Neural cell (in vitro differentiated cells): ENCODE data around the gene CAPN10. TPM values are rescaled to one million over a fixed set of nuclear protein-coding genes. Genes with fewer than 3 reads are reported as not detected.

Experiments used
- H2AFZ ChIP-seq: fragments of 200-600, 300-800 bp; sonication (generic), shearing (Covaris generic); 2 replicates; pipeline ENCODE4 v1.6.0; 2014; ENCODE audit warnings: low read depth, mild to moderate bottlenecking, antibody characterized with exemption, low read length, moderate library complexity
- H3F3A ChIP-seq: fragments of 200-600 bp; shearing (Covaris generic); 2 replicates; pipeline ENCODE4 v1.6.1; 2016; ENCODE audit warnings: mild to moderate bottlenecking, moderate library complexity, mixed read lengths, antibody characterized with exemption, low read length; ENCODE audit not compliant: insufficient read depth, poor library complexity, severe bottlenecking
- H3K27ac ChIP-seq: fragments of 200-600, 300-800 bp; sonication (generic), shearing (Covaris generic); 2 replicates; pipeline ENCODE4 v1.5.1; 2014; ENCODE audit warnings: mild to moderate bottlenecking, low read length, moderate library complexity
- H3K27me3 ChIP-seq: fragments of 300-800, 200-600 bp; sonication (generic), shearing (Covaris generic); 2 replicates; pipeline ENCODE4 v1.6.0; 2014; ENCODE audit warnings: mild to moderate bottlenecking, low read depth, low read length, moderate library complexity; ENCODE audit not compliant: insufficient read depth
- H3K36me3 ChIP-seq: fragments of 300-800, 200-600 bp; sonication (generic), shearing (Covaris generic); 2 replicates; pipeline ENCODE4 v1.5.1; 2014; ENCODE audit warnings: mild to moderate bottlenecking, antibody characterized with exemption, low read length, moderate library complexity; ENCODE audit not compliant: insufficient read depth
- H3K4me2 ChIP-seq: fragments of 300-800, 200-600 bp; sonication (generic), shearing (Covaris generic); 2 replicates; pipeline ENCODE4 v1.6.0; 2014; ENCODE audit warnings: mild to moderate bottlenecking, low read length
- H3K4me3 ChIP-seq: fragments of 300-800, 200-600 bp; sonication (generic), shearing (Covaris generic); 2 replicates; pipeline ENCODE4 v1.5.1; 2014; ENCODE audit warnings: mild to moderate bottlenecking, low read length, moderate library complexity
- H3K79me2 ChIP-seq: fragments of 200-600 bp; shearing (Covaris generic); replicated peaks from 2 replicates; pipeline ENCODE4 v1.6.0; 2014; ENCODE audit warnings: mild to moderate bottlenecking, low read length, moderate library complexity; ENCODE audit not compliant: insufficient read depth
- H3K9ac ChIP-seq: fragments of 300-800, 200-600 bp; sonication (generic), shearing (Covaris generic); 2 replicates; pipeline ENCODE4 v1.6.1; 2016; ENCODE audit warnings: mild to moderate bottlenecking, low read length, mixed read lengths
- H3K9me2 ChIP-seq: fragments of 200-600 bp; shearing (Covaris generic); 2 replicates; pipeline ENCODE4 v1.6.1; 2016; ENCODE audit warnings: mild to moderate bottlenecking, low read length, mixed read lengths; ENCODE audit not compliant: insufficient read depth
- H3K9me3 ChIP-seq: fragments of 200-600, 300-800 bp; sonication (generic), shearing (Covaris generic); 2 replicates; pipeline ENCODE4 v1.6.1; 2016; ENCODE audit warnings: mild to moderate bottlenecking, mixed run types, low read length, moderate library complexity, mixed read lengths
- H4K20me1 ChIP-seq: fragments of 200-600 bp; shearing (Covaris generic); 2 replicates; pipeline ENCODE4 v1.6.1; 2016; ENCODE audit warnings: mild to moderate bottlenecking, mixed run types; ENCODE audit not compliant: insufficient read depth
- EP300 ChIP-seq: fragments of 450-650 bp; conservative IDR thresholded peaks from 2 replicates; pipeline ENCODE4 v1.6.1; 2014; ENCODE audit warnings: antibody characterized with exemption, mild to moderate bottlenecking, moderate library complexity; ENCODE audit not compliant: poor library complexity, severe bottlenecking
- EZH2 ChIP-seq: fragments of 200-600, 300-800 bp; shearing (Covaris generic), sonication (generic); IDR thresholded peaks from 2 replicates; pipeline ENCODE4 v1.6.1; 2014; ENCODE audit warnings: antibody characterized with exemption, low read length, borderline replicate concordance, mild to moderate bottlenecking; ENCODE audit not compliant: insufficient read depth, poor library complexity, severe bottlenecking
- MXI1 ChIP-seq: fragments of 450-650 bp; conservative IDR thresholded peaks from 2 replicates; pipeline ENCODE4 v1.6.1; 2014; ENCODE audit warnings: antibody characterized with exemption, mild to moderate bottlenecking; ENCODE audit not compliant: poor library complexity, severe bottlenecking
- POLR2AphosphoS5 ChIP-seq: IDR thresholded peaks from 2 replicates; pipeline ENCODE4 v1.6.1; 2012
- RAD21 ChIP-seq: fragments of 450-650 bp; conservative IDR thresholded peaks from 2 replicates; pipeline ENCODE4 v1.6.1; 2014; ENCODE audit warnings: antibody characterized with exemption, mild to moderate bottlenecking, moderate library complexity
- SMC3 ChIP-seq: fragments of 450-650 bp; conservative IDR thresholded peaks from 2 replicates; pipeline ENCODE4 v1.6.1; 2014; ENCODE audit warnings: antibody characterized with exemption, mild to moderate bottlenecking, moderate library complexity; ENCODE audit not compliant: poor library complexity
- TAF1 ChIP-seq: IDR thresholded peaks from 2 replicates; pipeline ENCODE4 v1.6.1; 2012; ENCODE audit warnings: low read depth
- polyA plus RNA-seq: library from polyadenylated mRNA; depleted of rRNA; stranded (reverse); fragments of >200 nt; gene quantifications from 2 replicates; pipeline ENCODE4 v1.2.3, GENCODE V29; 2014
- TF ChIP-seq, protein P1 (sequence below): IDR thresholded peaks from 2 replicates; pipeline ENCODE4 v1.6.1; 2012; ENCODE audit warnings: borderline replicate concordance
- TF ChIP-seq, protein P2 (sequence below): fragments of 450-650 bp; IDR thresholded peaks from 2 replicates; pipeline ENCODE4 v1.5.1; 2014; ENCODE audit warnings: antibody characterized with exemption, mild to moderate bottlenecking, moderate library complexity; ENCODE audit not compliant: poor library complexity, severe bottlenecking

Gene CAPN10
- polyA plus RNA-seq, 1 donor from 2014 or later = 120 TPM

DNA sequence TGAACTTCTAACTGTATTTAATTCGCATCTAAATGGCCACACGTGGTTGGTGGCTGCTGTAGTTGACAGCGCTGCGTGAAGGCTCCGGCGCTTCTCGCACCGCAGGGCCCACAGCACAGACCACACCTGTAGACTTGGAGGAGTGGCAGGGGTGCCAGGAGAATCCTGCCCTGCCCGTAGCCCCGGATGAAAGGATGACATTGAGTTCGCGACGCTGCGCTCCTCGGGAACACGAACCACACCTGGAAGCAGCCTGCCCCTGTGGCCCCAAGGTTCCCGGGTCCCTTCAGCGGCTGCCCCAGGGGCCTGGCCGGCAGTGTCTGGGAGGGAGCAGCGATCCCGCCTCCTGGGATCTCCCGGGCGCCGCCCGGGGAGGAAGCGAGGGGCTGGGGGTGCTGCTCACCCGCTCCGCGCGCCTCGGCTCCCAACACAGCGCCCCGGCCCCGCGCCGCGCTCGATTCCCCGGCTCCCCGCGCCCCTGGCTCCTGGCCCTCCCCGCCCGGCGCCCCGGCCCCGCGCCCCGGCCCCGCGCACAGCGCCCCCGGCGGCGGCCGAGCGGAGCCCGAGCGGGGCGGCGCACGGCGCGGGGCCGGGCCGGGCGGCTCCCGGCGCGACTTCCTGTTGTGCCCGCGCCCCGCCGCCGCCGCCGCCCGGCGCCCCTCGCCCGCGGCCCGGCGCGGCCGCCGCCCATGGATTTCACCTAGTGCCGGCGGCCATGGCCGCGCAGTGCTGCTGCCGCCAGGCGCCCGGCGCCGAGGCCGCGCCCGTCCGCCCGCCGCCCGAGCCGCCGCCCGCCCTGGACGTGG is 18.5 kb upstream of the CAPN10 start, which contains the start of gene RNPEPL1:
Gene RNPEPL1, plus strand, starts transcription at position 613 of the 806 bp plus-strand sequence. Its CDS starts 103 bp downstream, at position 716.
- H2AFZ ChIP-seq = no peak within 1 kb of the TSS
- H3K79me2 ChIP-seq = peaks cover 6% of the 10 kb centered on the region
- H3F3A ChIP-seq = peaks cover 3% of the 10 kb centered on the region
- H3K27ac ChIP-seq = peak within 1 kb of the TSS; percentile 58
- H3K4me2 ChIP-seq = peak within 1 kb of the TSS; percentile 83
- H3K27me3 ChIP-seq = no peaks in the 10 kb centered on the region
- H3K9me3 ChIP-seq = no peaks in the 10 kb centered on the region
- TF ChIP-seq, protein P1, sequence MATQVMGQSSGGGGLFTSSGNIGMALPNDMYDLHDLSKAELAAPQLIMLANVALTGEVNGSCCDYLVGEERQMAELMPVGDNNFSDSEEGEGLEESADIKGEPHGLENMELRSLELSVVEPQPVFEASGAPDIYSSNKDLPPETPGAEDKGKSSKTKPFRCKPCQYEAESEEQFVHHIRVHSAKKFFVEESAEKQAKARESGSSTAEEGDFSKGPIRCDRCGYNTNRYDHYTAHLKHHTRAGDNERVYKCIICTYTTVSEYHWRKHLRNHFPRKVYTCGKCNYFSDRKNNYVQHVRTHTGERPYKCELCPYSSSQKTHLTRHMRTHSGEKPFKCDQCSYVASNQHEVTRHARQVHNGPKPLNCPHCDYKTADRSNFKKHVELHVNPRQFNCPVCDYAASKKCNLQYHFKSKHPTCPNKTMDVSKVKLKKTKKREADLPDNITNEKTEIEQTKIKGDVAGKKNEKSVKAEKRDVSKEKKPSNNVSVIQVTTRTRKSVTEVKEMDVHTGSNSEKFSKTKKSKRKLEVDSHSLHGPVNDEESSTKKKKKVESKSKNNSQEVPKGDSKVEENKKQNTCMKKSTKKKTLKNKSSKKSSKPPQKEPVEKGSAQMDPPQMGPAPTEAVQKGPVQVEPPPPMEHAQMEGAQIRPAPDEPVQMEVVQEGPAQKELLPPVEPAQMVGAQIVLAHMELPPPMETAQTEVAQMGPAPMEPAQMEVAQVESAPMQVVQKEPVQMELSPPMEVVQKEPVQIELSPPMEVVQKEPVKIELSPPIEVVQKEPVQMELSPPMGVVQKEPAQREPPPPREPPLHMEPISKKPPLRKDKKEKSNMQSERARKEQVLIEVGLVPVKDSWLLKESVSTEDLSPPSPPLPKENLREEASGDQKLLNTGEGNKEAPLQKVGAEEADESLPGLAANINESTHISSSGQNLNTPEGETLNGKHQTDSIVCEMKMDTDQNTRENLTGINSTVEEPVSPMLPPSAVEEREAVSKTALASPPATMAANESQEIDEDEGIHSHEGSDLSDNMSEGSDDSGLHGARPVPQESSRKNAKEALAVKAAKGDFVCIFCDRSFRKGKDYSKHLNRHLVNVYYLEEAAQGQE = no peak
- TF ChIP-seq POLR2AphosphoS5 = peak; percentile 44
- TF ChIP-seq MXI1 = peak; percentile 83
- no peaks in the 10 kb centered on the region for H3K36me3 ChIP-seq
- no peaks in the 10 kb centered on the region for H4K20me1 ChIP-seq
- H3K4me3 ChIP-seq = peak within 1 kb of the TSS; percentile 91
- H3K9ac ChIP-seq = peak within 1 kb of the TSS; percentile 74
- no peaks in the 10 kb centered on the region for H3K9me2 ChIP-seq

DNA sequence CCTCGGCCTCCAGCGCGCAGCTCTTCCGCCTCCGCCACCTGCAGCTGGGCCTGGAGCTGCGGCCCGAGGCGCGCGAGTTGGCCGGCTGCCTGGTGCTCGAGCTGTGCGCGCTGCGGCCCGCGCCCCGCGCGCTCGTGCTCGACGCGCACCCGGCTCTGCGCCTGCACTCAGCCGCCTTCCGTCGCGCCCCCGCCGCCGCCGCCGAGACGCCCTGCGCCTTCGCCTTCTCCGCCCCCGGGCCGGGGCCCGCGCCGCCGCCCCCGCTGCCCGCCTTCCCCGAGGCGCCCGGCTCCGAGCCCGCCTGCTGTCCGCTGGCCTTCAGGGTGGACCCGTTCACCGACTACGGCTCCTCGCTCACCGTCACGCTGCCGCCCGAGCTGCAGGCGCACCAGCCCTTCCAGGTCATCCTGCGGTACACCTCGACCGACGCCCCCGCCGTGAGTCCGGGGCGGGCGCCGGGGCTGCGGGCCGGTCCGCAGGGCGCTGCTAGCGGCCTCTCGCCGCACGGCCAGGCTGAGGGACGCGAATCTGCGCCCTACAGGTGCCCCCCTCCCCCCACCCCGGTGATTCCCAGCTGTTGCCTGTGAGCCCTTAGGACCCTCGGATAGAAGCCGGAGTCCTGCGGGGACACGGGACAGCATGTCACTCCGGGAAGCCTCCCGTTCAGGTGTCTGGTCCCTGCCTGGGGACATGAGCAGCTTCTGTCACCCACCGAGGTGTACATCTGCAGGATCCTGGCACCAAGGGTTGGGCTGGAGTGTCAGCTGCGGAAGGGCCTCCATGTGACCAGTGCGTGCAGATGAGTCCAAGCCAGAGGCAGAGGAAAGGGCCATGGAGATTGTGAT is 17.6 kb upstream of the CAPN10 start:
- Histone ChIP-seq H3K79me2 (peaks cover 6% of the 10 kb centered on the region), H3K27ac (peak overlapping the region; percentile 24), H3K4me3 (peak overlapping the region; percentile 81), H3K9me3 (no peaks in the 10 kb centered on the region), H3K9ac (peak overlapping the region; percentile 72), H3K36me3 (no peaks in the 10 kb centered on the region), H2AFZ (no peak overlapping the region), H3F3A (peaks cover 3% of the 10 kb centered on the region), H3K4me2 (peak overlapping the region; percentile 83), H3K9me2 (no peaks in the 10 kb centered on the region), H3K27me3 (no peaks in the 10 kb centered on the region), H4K20me1 (no peaks in the 10 kb centered on the region)
- TF ChIP-seq, protein P2, sequence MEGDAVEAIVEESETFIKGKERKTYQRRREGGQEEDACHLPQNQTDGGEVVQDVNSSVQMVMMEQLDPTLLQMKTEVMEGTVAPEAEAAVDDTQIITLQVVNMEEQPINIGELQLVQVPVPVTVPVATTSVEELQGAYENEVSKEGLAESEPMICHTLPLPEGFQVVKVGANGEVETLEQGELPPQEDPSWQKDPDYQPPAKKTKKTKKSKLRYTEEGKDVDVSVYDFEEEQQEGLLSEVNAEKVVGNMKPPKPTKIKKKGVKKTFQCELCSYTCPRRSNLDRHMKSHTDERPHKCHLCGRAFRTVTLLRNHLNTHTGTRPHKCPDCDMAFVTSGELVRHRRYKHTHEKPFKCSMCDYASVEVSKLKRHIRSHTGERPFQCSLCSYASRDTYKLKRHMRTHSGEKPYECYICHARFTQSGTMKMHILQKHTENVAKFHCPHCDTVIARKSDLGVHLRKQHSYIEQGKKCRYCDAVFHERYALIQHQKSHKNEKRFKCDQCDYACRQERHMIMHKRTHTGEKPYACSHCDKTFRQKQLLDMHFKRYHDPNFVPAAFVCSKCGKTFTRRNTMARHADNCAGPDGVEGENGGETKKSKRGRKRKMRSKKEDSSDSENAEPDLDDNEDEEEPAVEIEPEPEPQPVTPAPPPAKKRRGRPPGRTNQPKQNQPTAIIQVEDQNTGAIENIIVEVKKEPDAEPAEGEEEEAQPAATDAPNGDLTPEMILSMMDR = no peak
- TF ChIP-seq SMC3 (no peak), POLR2AphosphoS5 (no peak), MXI1 (peak; percentile 49), TAF1 (peak; percentile 22), EP300 (no peak), RAD21 (no peak), EZH2 (no peak)
- TF ChIP-seq, protein P1 = peak; percentile 35
